Fibroblast of skin of right biceps (primary cell): Measurements from ENCODE around the gene FANCC.

Experiments
- DNase-seq: peaks from one replicate; pipeline ENCODE4 v3.0.0-alpha.2; 2013

FANCC gene

DNA sequence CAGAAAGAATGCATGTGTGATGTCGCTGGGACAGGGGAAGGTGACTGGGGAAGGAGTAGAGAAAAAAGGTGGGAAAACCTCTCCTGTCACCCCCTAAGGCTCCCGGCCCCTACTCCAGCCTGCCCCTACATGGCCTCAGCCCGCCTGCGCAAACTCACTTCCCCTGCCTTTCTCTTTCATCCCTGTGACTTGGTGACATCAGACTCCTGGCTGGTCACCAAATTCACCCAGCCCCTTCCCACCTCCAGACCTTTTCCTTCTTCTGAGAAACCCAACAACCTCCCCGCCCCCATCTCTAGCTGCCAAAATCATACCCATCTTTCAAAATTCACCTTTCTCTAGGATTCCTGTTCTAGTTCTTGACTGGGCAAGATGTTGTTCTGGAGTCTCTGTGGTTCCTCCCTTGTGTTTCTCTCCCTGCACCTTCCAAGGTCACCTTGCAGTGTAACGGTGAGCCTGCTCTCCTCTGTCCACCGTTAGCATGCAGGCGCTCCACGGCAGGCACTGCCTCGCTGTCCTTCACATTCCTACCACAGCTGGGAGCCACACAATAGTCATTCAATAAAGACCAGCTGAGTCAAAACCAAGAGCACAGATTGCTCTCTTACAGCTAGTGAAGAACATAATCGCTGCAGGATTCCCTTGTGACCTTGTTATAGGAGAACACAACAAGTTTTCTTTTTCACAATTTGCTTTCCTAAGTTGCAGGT is 134.5 kb downstream of the FANCC start:
- DNase-seq = peak; percentile 19

DNA sequence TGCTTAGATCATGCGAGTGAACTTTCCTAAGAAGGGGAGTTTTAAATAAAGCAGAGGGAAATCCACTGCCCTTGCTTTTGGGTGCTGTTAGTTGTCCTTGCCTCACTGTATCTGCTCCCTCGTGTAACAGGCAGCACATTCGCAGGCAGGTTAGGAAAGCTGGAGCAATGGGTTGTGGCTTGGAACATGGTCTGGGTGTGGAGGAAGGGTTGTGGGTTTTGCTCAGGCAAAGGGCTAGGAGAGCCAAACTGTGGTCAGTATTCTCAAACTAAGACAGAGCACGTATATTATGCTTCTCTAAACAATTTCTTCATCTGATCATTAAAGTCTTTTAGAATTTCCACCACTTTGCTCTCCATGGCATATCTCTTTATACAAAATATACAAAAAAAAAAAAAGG is 135.7 kb downstream of the FANCC start:
- no peak for DNase-seq

- DNase-seq = no peak
Measured at GRCh38 chr9:95181226-95181818, 136.2 kb downstream of the FANCC start.

DNA sequence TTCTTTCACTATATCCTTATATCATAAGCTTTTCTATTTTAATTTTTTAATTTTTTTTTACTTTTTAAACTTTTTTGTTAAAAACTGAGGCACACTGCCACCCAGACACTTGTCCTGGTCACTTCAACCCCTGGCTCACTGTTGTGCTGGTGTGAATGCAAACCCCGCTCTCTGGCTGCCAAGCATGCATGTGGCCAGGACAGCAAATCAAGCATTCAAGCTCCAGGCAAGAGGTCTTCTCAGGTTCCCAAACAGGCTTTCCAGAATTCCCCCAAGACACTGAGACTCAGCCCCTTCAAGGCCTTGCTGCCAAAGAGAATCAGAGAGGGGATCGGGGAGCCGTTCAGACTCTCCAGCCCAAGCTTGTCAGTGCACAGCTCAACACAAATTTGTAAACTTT is 139.9 kb downstream of the FANCC start:
- DNase-seq = no peak

- no peak for DNase-seq
Measured at GRCh38 chr9:95176755-95177319, 140.7 kb downstream of the FANCC start.

DNA sequence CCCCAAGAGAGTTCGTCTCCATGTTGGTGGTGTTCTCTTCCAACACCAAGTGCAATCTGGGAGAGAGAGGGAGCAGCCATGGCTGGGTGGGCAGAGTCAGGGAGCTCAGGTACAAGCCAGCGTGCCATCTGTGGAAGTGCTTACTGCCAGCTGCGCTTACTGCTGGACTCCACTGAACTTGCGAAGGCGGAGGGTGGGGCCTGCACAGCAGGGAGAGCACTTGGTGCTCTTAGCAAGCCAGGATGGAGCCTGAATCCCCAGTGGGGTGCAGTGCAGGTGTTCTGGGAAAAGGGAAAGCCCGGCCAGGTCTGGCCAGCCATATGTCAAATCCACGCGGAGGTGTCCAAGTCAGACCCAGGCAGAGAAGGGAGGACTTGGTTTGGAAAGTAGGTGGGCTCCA is 142.0 kb downstream of the FANCC start:
- no peak for DNase-seq

GRCh38 chr9:95174038-95174437 is 143.5 kb downstream of the FANCC start:
- no peak for DNase-seq

DNA sequence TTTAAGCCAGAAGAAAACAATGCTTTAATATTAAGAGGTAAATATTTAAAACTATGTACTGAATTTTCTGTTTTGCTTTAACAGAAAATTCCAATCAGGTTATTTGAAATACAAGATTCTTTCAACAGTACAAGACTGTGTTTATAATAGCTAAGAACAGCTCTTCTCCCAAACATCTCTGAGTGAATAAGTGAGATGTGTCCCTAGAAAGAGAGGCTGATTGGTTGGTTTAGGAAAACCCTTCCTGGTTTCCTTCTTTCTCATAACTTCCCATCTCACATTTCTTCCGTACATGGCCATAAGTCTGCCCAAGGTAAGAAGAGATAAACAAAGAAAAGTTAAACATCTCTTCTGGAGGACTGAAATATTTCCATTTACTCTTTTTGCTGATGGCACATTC is 145.9 kb downstream of the FANCC start:
- peak; percentile 14 for DNase-seq

DNA sequence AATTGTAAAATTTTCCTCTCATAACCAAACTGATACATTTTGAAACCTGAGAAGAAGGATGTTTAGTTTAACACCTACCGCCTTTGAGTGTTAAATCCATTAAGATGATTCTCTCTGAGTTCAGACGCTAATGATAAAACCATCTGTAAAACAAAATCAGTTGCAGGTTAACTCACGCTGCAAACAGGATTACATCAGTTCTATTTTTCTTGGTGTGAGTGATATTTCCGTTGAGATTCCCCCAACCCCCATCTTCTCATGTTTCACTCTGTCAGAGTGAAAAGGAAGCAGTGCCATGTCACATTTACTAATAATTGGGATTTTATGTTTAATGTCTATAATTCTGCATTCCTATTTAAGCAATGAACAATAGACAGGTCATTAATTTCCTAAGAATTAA is 146.5 kb downstream of the FANCC start:
- DNase-seq = peak; percentile 71

DNA sequence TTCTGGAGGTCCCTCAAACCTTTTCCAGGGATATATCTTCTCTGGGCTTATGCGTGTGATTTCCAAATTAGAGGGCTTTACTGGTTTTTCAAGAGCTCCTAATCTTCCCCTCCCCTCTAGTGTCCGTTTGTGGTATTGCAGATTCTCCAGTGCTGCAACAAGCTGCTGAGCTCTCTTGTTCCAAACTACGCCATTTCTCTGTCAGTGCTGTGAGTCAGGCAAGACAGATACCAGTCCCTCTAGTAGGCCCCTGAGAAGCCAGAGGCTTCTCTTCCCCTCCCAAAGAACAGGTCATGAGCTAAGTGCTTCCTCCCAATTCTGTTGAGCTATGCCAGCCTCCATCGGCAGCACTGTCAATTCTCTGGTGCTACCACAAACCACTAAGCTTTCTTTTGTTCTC is 149.5 kb downstream of the FANCC start:
- DNase-seq = peak; percentile 89

- no peak for DNase-seq
Measured at GRCh38 chr9:95165004-95165403, 152.5 kb downstream of the FANCC start.

DNA sequence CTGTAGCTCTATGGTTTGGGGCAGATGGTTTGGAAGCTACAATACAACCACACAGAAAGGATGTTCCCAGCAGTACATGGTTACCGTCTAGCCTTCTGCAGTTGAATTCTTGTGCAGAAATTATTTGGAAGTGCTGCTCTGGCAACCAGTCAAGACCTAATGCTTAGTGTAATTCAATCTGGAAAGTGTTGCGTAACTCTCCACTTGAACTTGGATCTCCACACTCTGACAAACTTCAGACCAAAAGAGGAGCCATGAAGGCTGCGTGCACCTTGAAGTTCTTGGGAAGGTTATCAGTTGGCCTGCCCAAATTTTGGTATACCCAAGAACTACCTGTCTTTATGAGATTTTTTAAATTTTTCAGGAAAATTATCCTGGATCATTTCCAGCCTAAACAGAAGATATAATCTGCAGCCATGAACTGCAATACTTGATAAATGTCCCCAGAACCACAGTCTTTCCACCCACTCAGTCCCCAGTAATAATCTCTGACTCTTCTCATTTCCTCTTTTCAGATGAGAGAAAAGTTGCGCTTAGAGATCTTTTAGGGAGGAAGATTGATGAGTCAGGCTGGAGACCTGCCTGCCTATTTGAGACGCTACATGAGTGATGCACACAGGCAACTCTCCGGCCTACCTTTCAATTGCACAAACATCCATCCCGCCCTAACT is 159.9 kb downstream of the FANCC start:
- peak; percentile 89 for DNase-seq

DNA sequence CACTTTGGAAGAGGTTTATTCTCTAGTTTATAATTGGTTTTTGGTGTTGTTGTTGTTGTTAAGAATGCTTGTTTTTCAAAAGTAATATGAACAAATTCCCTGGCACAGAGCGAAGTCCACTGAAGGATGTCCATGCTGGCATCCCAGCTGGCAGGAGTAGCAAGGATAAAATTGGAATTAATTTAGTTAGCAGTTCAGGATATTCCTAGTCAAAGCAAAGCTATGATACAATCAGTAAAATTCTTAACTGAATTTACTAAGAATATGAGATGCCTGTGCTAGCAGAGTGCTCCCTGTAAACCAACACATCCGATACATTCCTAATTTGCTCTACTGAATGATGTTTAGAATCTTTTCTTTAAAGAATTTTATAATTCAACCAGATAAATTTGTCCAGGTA is 161.4 kb downstream of the FANCC start:
- DNase-seq = no peak

DNA sequence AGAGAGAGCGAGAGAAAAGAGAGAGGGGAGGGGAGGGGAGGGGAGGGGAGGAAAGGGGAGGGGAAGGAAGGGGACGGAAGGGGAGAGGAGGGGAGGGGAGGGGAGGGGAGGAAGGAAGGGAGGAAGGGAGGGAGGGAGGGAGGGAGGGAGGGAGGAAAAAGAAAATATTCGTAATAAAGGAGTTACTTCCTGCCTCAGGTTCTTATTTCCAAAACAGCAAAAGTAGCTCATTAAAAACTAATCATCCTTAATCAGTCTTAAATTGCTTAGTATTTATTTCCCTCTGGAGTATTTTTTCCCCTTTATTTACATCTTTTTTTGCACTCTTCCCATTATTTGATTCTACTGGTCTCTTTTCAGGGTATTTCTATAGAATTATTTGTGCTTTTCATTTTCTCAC is 162.3 kb downstream of the FANCC start:
- no peak for DNase-seq

- DNase-seq = no peak
Measured at GRCh38 chr9:95150903-95151302, 166.6 kb downstream of the FANCC start.

DNA sequence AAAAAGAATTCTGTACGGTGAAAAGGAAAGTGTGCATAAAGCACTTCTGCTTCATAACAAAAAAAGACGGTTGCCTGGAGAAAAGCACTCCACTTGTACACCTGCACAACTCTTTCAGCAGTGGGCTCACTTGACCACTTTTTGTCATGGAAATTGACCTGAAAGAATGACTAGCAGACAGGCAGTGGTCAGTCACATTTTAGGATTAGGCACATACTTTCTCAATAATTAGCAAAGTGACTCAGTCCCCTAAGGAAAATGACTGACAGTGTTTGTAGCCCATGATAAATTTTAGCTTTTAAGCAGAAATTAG is 169.3 kb downstream of the FANCC start:
- no peak for DNase-seq

GRCh38 chr9:95147452-95148207 is 169.9 kb downstream of the FANCC start:
- peak; percentile 39 for DNase-seq

DNA sequence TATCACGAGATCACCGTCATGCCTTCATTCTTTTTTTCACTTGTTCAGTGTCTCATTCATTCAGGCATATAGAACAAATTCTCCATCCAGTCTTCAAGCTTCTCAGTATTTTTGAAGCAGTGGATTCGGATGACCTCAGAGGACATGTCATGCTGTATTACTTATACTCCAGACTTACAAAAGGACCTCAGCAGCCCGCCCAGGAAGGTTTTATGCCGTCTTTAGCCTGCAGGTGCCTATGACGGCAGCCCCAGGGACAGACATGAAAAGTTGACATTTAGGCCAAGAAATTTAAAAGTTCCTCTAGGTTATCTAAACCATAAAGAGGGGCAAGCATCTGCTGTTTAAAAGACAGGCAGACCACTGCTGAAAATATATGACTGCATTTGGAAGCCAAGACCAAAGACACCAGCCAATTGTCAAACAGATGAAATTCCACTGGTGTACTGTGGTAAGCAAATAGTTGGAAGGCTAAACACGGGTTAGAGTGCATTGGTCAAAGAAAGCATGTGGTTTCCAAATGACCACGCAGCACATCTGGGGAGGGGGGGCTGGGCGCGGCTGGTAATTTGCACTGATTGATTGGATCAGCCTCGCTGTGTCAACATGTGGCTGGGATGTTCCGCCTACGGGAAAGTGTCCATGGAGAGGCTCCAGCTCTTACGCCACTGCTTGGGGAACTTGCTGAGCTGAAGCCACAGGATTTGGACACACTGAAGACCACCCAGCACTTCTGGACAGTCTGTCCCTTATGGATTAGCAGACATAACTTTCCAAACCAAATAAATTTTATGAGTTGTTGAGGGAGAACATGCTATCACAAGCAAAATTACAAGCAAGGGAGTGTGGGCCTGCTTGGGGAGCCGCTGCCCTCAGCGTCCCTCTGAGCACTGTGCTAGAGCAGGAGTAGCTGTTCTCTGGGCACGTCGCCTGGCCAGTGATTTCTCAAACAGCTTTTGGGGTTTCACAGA is 173.6 kb downstream of the FANCC start:
- DNase-seq = peak; percentile 66

DNA sequence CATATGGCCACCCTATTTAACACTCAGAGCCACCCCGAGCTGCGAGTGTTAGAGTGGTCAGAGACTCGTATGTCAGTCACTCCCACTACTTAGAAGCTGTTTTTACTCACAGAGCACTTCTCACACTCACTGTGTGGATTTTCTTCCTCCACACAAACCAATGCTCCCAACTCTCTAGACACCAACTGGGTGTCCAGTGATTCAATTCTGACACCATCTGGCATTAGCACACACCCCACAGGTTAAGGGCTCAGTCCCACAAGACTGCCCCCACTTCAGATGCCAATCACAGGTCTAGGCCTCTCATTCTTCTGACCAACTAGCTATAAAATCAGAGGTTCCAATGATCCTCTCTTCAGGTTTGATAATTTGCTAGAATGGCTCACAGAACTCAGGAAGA is 174.8 kb downstream of the FANCC start:
- no peak for DNase-seq

GRCh38 chr9:95142315-95142714 is 175.2 kb downstream of the FANCC start:
- DNase-seq = no peak

DNA sequence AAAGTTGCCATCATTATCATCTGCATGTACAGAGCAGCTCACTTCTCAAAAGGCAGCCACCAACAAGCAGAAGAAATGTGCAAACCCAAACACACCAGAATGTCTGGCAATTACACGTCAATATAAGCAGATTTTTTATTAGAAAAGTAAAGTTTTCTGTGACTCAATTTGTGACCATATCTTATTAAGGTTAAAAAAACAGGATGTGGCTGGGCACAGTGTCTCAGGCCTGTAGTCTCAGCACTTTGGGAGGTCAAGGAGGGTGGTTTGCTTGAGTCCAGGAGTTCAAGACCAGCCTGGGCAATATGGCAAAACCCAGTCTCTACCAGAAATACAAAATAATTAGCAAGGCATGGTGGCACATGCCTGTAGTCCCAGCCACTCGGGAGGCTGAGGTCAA is 176.7 kb downstream of the FANCC start:
- DNase-seq = no peak

DNA sequence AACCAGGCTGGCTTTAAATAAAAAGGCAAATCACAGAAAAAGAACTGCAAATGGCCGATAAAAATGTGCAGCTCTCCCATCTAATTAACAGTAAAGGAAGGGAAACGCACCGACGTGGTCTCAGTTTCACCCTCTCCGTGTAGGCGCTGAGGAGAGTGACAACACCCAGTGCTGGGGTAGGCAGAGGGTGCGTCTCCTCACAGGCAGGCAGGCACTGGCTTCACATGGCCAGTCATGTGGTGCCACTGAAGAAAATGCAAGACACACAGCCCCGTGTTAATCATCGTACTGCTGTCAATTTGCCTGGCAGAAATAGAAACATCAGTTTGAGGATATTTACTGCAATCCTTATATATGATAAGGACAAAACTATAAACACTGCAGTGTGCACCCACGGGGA is 178.4 kb downstream of the FANCC start:
- no peak for DNase-seq
